Measurements from ENCODE around the gene AMPH. TPM values are rescaled to one million over a fixed set of nuclear protein-coding genes. Genes with fewer than 3 reads are reported as not detected.

Gene AMPH
- total RNA-seq, 1 experiment from 2014 or later, result not detected

DNA sequence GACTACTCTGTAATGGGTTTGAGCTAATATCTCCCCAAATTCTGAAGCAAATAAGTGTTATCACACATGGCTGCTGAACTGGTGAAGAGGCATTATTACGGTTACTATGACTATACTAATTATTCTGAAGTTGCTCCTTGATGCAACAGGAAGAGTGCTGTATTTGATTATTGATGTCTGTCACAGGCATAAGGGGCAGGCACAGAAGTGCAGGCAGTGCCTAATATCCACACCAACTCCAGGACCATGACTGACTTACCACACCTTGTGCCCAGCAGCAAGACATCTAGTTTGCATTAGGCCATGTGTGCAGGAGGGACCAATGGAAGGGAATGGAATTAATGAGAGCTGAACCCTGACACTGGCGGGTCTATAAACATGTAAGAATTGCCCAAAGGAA is 62.7 kb downstream of the AMPH start:
- DNase-seq, result no peak
- no peak overlapping the region for H2AFZ ChIP-seq (ENCODE audit: low read length)
- H3K9ac ChIP-seq (ENCODE audit: low read length), result no peak overlapping the region
- H3K27me3 ChIP-seq (ENCODE audit: low read length), result no peaks in the 10 kb centered on the region
- no peaks in the 10 kb centered on the region for H3K36me3 ChIP-seq (ENCODE audit: insufficient read depth, low read length)
- H3K4me3 ChIP-seq (ENCODE audit: low read length), result no peak overlapping the region
- no peaks in the 10 kb centered on the region for H3K9me3 ChIP-seq (ENCODE audit: low read length)
- H4K20me1 ChIP-seq (ENCODE audit: insufficient read depth, low read depth, low read length), result no peaks in the 10 kb centered on the region; the same call in 1 of the 2 replicates
- no peak overlapping the region for H3K4me2 ChIP-seq (ENCODE audit: low read depth, low read length, poor library complexity, severe bottlenecking)
- no peaks in the 10 kb centered on the region for H3K9me2 ChIP-seq (replicated peaks; ENCODE audit: insufficient read depth, low read length)
- no peaks in the 10 kb centered on the region for H3K79me2 ChIP-seq (ENCODE audit: low read length)
- no peak overlapping the region for H3K27ac ChIP-seq (ENCODE audit: low read length)
- H3K4me1 ChIP-seq (ENCODE audit: low read length), result no peaks in the 10 kb centered on the region

DNA sequence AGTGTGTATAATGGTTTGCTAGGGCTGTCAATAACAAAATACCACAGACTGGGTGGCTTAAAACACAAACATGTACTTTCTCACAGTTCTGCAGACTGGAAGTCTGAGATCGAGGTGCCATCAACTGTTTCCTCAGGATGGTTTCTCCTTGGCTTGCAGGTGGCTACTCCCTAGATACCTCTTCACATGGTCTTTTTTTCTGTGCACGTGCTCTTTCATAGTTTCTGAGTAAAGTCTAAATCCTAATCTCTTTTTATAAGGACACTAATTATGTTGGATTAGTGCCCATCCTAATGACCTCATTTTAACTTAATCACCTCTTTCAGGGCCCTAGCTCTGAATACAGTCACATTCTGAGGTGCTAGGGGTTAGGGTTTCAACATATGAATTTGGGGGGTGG is 65.9 kb downstream of the AMPH start:
- Histone ChIP-seq H3K27ac (ENCODE audit: low read length) (no peak overlapping the region), H3K79me2 (ENCODE audit: low read length) (no peaks in the 10 kb centered on the region), H4K20me1 (ENCODE audit: insufficient read depth, low read depth, low read length) (no peaks in the 10 kb centered on the region; the same call in 1 of the 2 replicates), H2AFZ (ENCODE audit: low read length) (no peak overlapping the region), H3K27me3 (ENCODE audit: low read length) (no peaks in the 10 kb centered on the region), H3K9me2 (replicated peaks; ENCODE audit: insufficient read depth, low read length) (no peaks in the 10 kb centered on the region), H3K9me3 (ENCODE audit: low read length) (no peaks in the 10 kb centered on the region), H3K4me3 (ENCODE audit: low read length) (no peak overlapping the region), H3K36me3 (ENCODE audit: insufficient read depth, low read length) (no peaks in the 10 kb centered on the region), H3K4me1 (ENCODE audit: low read length) (no peaks in the 10 kb centered on the region), H3K9ac (ENCODE audit: low read length) (no peak overlapping the region), H3K4me2 (ENCODE audit: low read depth, low read length, poor library complexity, severe bottlenecking) (no peak overlapping the region)
- DNase-seq, result no peak

DNA sequence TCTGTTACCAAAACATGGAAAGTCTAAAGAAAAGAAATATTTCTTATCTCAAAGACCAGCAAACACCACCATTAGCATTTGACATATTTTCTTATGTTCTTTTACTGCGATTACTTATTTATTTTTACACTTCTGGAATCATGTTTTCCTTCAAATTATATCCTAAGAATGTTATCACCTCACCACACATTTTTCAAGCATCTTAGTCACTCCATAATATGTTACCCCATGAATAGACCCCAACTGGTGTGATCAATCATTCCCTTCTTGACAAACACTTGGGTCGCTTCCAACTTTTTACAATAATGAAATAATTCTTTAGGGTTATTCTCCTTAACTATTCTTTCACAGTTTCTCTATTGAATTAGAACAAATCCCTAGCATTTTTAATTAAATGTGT is 67.4 kb downstream of the AMPH start:
- Histone ChIP-seq H3K9me3 (ENCODE audit: low read length) (no peaks in the 10 kb centered on the region), H4K20me1 (ENCODE audit: insufficient read depth, low read depth, low read length) (no peaks in the 10 kb centered on the region), H2AFZ (ENCODE audit: low read length) (no peak overlapping the region), H3K27me3 (ENCODE audit: low read length) (no peaks in the 10 kb centered on the region), H3K27ac (ENCODE audit: low read length) (no peak overlapping the region), H3K9me2 (replicated peaks; ENCODE audit: insufficient read depth, low read length) (no peaks in the 10 kb centered on the region), H3K4me2 (ENCODE audit: low read depth, low read length, poor library complexity, severe bottlenecking) (no peak overlapping the region), H3K4me1 (ENCODE audit: low read length) (no peaks in the 10 kb centered on the region), H3K9ac (ENCODE audit: low read length) (no peak overlapping the region), H3K79me2 (ENCODE audit: low read length) (no peaks in the 10 kb centered on the region), H3K4me3 (ENCODE audit: low read length) (no peak overlapping the region), H3K36me3 (ENCODE audit: insufficient read depth, low read length) (no peaks in the 10 kb centered on the region)
- DNase-seq, result no peak

DNA sequence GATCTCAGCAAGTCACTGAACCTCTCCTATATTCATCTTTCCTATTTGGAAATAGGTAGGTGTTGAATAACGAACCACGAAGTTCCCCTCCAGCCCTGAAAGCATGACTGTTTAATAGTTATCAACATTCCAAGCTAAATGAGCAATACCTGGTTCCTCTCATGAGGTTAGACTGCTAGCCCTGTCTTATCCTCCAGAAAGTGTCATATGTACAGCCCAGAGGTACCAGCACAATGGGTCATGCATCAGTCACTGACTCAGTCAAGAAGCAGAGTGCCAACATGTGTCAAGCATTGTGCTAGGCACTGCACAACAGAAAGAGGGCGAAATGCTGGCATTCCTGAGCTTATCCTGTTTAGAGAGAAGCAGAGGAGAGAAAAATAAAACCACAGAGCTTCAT is 70.0 kb downstream of the AMPH start:
- H3K36me3 ChIP-seq (ENCODE audit: insufficient read depth, low read length), result no peaks in the 10 kb centered on the region
- no peak overlapping the region for H3K4me3 ChIP-seq (ENCODE audit: low read length)
- no peaks in the 10 kb centered on the region for H3K9me3 ChIP-seq (ENCODE audit: low read length)
- H3K9ac ChIP-seq (ENCODE audit: low read length), result no peak overlapping the region
- H3K9me2 ChIP-seq (replicated peaks; ENCODE audit: insufficient read depth, low read length), result no peaks in the 10 kb centered on the region
- H3K27ac ChIP-seq (ENCODE audit: low read length), result no peak overlapping the region
- no peaks in the 10 kb centered on the region for H3K4me1 ChIP-seq (ENCODE audit: low read length)
- H2AFZ ChIP-seq (ENCODE audit: low read length), result no peak overlapping the region
- no peaks in the 10 kb centered on the region for H4K20me1 ChIP-seq (ENCODE audit: insufficient read depth, low read depth, low read length)
- DNase-seq, result no peak
- H3K4me2 ChIP-seq (ENCODE audit: low read depth, low read length, poor library complexity, severe bottlenecking), result no peak overlapping the region
- H3K27me3 ChIP-seq (ENCODE audit: low read length), result no peaks in the 10 kb centered on the region
- H3K79me2 ChIP-seq (ENCODE audit: low read length), result no peaks in the 10 kb centered on the region

DNA sequence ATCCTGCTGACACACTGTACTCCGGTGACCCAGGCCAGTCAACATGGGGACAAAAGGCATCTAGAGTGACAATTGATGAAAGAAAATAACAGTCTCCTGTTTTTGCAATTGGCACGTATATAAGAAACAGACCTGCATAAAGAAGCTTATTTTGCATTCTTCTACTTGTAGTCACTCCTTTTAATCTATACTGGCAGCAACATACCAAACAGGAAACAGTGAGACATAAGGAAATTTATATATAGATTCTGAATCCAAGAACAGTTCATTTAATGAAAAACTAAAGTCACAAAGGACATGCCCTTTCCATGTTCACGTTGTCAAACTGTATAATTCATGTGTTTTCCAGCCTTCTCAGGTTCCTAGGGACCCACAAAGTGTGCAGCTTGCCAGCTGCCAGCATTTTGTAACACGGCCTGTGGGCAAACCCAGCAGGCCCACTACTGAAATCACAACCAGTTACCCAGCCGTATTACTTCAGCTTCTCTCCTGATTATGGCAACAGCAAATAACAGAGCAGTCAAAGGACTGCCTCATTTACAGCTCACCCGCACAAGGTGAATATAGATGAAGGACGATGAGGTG is 72.3 kb downstream of the AMPH start:
- Histone ChIP-seq H3K4me1 (ENCODE audit: low read length) (no peaks in the 10 kb centered on the region), H3K4me2 (ENCODE audit: low read depth, low read length, poor library complexity, severe bottlenecking) (no peak overlapping the region), H3K27ac (ENCODE audit: low read length) (no peak overlapping the region), H3K9ac (ENCODE audit: low read length) (no peak overlapping the region), H4K20me1 (ENCODE audit: insufficient read depth, low read depth, low read length) (no peaks in the 10 kb centered on the region), H3K27me3 (ENCODE audit: low read length) (no peaks in the 10 kb centered on the region), H3K36me3 (ENCODE audit: insufficient read depth, low read length) (no peaks in the 10 kb centered on the region), H3K79me2 (ENCODE audit: low read length) (no peaks in the 10 kb centered on the region), H3K9me2 (replicated peaks; ENCODE audit: insufficient read depth, low read length) (no peaks in the 10 kb centered on the region), H3K4me3 (ENCODE audit: low read length) (no peak overlapping the region), H3K9me3 (ENCODE audit: low read length) (no peaks in the 10 kb centered on the region), H2AFZ (ENCODE audit: low read length) (no peak overlapping the region)
- DNase-seq, result no peak

DNA sequence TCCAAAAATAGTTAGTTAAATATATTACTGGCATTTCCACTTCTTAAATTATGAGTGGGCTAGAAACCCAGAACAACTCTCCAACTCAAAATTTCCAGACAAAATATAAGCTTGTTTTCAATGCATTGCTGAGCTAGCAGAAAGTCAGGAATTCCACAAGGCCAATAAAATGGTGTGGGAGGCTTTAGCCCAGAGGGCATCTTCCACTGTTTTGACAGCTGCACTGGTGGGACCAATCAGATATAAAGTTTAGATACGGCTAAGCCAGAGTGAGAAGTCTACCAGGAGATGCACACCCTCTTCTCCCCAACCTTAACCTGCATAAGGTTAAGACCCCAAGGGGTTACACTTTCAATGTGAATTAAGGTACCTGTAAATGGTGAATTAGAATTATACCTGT is 76.6 kb downstream of the AMPH start:
- H3K9me3 ChIP-seq (ENCODE audit: low read length), result no peaks in the 10 kb centered on the region

DNA sequence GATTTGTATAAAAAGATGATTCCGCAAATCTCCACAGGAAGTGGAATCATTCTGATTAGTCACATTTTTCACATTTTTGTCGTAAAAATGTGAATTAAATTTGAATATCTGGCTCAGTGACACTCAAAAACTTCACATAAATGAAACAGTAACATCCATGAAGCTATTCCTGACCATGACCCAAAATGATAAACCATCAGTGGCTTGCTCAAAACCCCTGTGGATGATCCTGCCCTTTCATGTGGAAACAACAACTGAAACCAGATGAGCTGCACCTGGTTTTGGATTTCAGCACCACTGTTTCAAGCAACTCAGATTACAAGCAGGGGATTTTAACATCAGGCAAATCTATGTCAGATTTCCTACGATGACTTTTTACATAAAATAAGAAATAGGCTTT is 80.3 kb downstream of the AMPH start:
- Histone ChIP-seq H2AFZ (ENCODE audit: low read length) (no peak overlapping the region), H3K4me1 (ENCODE audit: low read length) (no peaks in the 10 kb centered on the region), H3K9ac (ENCODE audit: low read length) (no peak overlapping the region), H3K4me3 (ENCODE audit: low read length) (no peak overlapping the region), H3K9me2 (replicated peaks; ENCODE audit: insufficient read depth, low read length) (no peaks in the 10 kb centered on the region), H3K9me3 (ENCODE audit: low read length) (no peaks in the 10 kb centered on the region), H3K4me2 (ENCODE audit: low read depth, low read length, poor library complexity, severe bottlenecking) (no peak overlapping the region), H3K79me2 (ENCODE audit: low read length) (no peaks in the 10 kb centered on the region), H3K36me3 (ENCODE audit: insufficient read depth, low read length) (no peaks in the 10 kb centered on the region), H3K27me3 (ENCODE audit: low read length) (no peaks in the 10 kb centered on the region), H3K27ac (ENCODE audit: low read length) (no peak overlapping the region), H4K20me1 (ENCODE audit: insufficient read depth, low read depth, low read length) (no peaks in the 10 kb centered on the region)
- DNase-seq, result no peak

More for the DNA sequence above, 76.6 kb downstream of the AMPH start:
- Histone ChIP-seq H3K27me3 (ENCODE audit: low read length) (no peaks in the 10 kb centered on the region), H3K27ac (ENCODE audit: low read length) (no peak overlapping the region), H3K9me2 (replicated peaks; ENCODE audit: insufficient read depth, low read length) (no peaks in the 10 kb centered on the region), H4K20me1 (ENCODE audit: insufficient read depth, low read depth, low read length) (no peaks in the 10 kb centered on the region), H3K9ac (ENCODE audit: low read length) (no peak overlapping the region), H3K36me3 (ENCODE audit: insufficient read depth, low read length) (no peaks in the 10 kb centered on the region), H2AFZ (ENCODE audit: low read length) (no peak overlapping the region), H3K79me2 (ENCODE audit: low read length) (no peaks in the 10 kb centered on the region), H3K4me3 (ENCODE audit: low read length) (no peak overlapping the region), H3K4me2 (ENCODE audit: low read depth, low read length, poor library complexity, severe bottlenecking) (no peak overlapping the region), H3K4me1 (ENCODE audit: low read length) (no peaks in the 10 kb centered on the region)
- DNase-seq, result no peak

DNA sequence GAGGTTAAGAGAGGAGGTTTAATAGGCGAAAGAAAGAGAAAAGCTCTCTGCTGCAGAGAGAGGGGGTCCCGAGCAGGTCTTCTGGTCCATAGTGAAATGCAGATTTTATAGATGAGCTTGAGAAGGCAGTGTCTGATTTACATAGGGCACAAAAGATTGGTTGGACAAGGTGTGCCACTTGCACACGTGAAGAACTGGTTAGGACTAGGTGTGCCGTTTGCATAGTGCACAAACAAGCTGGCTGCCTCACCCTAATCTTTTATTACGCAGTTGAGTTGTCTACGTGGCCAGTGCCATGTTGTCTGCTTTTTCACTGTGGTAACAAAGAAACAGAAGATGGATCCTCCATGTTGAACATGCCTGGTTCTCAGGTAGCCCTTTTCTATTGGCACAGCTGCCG is 82.6 kb downstream of the AMPH start:
- H3K9me2 ChIP-seq (replicated peaks; ENCODE audit: insufficient read depth, low read length), result no peaks in the 10 kb centered on the region
- H4K20me1 ChIP-seq (ENCODE audit: insufficient read depth, low read depth, low read length), result no peaks in the 10 kb centered on the region
- H3K9ac ChIP-seq (ENCODE audit: low read length), result no peak overlapping the region
- H3K4me2 ChIP-seq (ENCODE audit: low read depth, low read length, poor library complexity, severe bottlenecking), result no peak overlapping the region
- no peak overlapping the region for H3K27ac ChIP-seq (ENCODE audit: low read length)
- no peaks in the 10 kb centered on the region for H3K79me2 ChIP-seq (ENCODE audit: low read length)
- no peak for DNase-seq
- no peaks in the 10 kb centered on the region for H3K27me3 ChIP-seq (ENCODE audit: low read length)
- H3K4me3 ChIP-seq (ENCODE audit: low read length), result no peak overlapping the region
- H3K36me3 ChIP-seq (ENCODE audit: insufficient read depth, low read length), result no peaks in the 10 kb centered on the region
- H3K9me3 ChIP-seq (ENCODE audit: low read length), result no peaks in the 10 kb centered on the region
- no peaks in the 10 kb centered on the region for H3K4me1 ChIP-seq (ENCODE audit: low read length)
- H2AFZ ChIP-seq (ENCODE audit: low read length), result no peak overlapping the region

DNA sequence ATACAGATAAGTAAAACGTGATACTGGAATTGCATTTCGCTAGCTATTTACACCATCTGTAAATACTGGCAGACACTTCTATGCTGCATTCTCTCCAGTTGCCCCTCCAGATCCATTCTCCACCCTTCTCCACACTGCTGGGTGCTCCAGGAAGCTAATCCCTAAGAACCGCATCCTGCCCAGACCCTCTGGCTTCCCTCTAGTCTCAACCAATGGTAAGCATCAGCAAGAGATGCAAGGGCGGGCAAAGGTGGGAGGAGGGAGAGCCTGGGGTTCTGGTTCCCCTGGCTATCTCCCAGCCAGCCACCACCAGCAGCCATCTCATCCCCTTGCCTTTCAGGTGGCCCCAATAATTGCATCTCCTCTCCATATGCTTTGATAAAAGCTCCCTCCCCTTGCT is 84.4 kb downstream of the AMPH start:
- no peak overlapping the region for H3K9ac ChIP-seq (ENCODE audit: low read length)
- H3K4me1 ChIP-seq (ENCODE audit: low read length), result no peaks in the 10 kb centered on the region
- H3K4me2 ChIP-seq (ENCODE audit: low read depth, low read length, poor library complexity, severe bottlenecking), result no peak overlapping the region
- H3K4me3 ChIP-seq (ENCODE audit: low read length), result no peak overlapping the region
- no peaks in the 10 kb centered on the region for H3K79me2 ChIP-seq (ENCODE audit: low read length)
- no peaks in the 10 kb centered on the region for H4K20me1 ChIP-seq (ENCODE audit: insufficient read depth, low read depth, low read length)
- no peak overlapping the region for H2AFZ ChIP-seq (ENCODE audit: low read length)
- H3K27ac ChIP-seq (ENCODE audit: low read length), result no peak overlapping the region
- no peaks in the 10 kb centered on the region for H3K36me3 ChIP-seq (ENCODE audit: insufficient read depth, low read length)
- H3K27me3 ChIP-seq (ENCODE audit: low read length), result no peaks in the 10 kb centered on the region
- no peaks in the 10 kb centered on the region for H3K9me2 ChIP-seq (replicated peaks; ENCODE audit: insufficient read depth, low read length)
- no peaks in the 10 kb centered on the region for H3K9me3 ChIP-seq (ENCODE audit: low read length)
- DNase-seq, result no peak

Measured in Karpas-422 (cell line).